GM20431 (cell line): ENCODE measurements around the gene ESRP2.

ENCODE experiments used
- in situ Hi-C: fragments of 300-500 bp; cut with MseI, MboI; formaldehyde crosslinking; loops from one replicate; pipeline ENCODE4 v1.15.0; 2020; ENCODE audit warnings: low sequenced_read_pairs; ENCODE audit not compliant: unreplicated experiment

The ESRP2 gene

GRCh38 chr16:68264128-68265077 is 28.5 kb upstream of the ESRP2 start, which contains the start of gene SLC7A6:
TSS of gene SLC7A6 (plus strand) at chr16:68264526. CDS start at chr16:68274727, 10,201 bp downstream.
- in situ Hi-C loops: no loop called here

- in situ Hi-C loops: no loop called here
These were observed 27.7 kb upstream of the ESRP2 start for GRCh38 chr16:68263559-68264127.

GRCh38 chr16:68259007-68259825 is 23.3 kb upstream of the ESRP2 start:
- in situ Hi-C loops: loop anchor here (10.0 kb wide), 1 partner anchor 66 kb away; no protein-coding TSS in a partner anchor

GRCh38 chr16:68257906-68258800 is 22.2 kb upstream of the ESRP2 start:
- in situ Hi-C loops: loop anchor here (10.0 kb wide), 1 partner anchor 67 kb away; no protein-coding TSS in a partner anchor

- in situ Hi-C loops: loop anchor here (10.0 kb wide), 1 partner anchor 67 kb away; no protein-coding TSS in a partner anchor
These were observed 21.5 kb upstream of the ESRP2 start for GRCh38 chr16:68257251-68257905.

GRCh38 chr16:68255712-68256111 is 19.8 kb upstream of the ESRP2 start:
- in situ Hi-C loops: loop anchor here (10.0 kb wide), 1 partner anchor 69 kb away; no protein-coding TSS in a partner anchor

GRCh38 chr16:68253721-68254120 is 17.8 kb upstream of the ESRP2 start:
- in situ Hi-C loops: loop anchor here (10.0 kb wide), 1 partner anchor 71 kb away; no protein-coding TSS in a partner anchor

GRCh38 chr16:68252383-68252782 is 16.5 kb upstream of the ESRP2 start:
- in situ Hi-C loops: loop anchor here (10.0 kb wide), 1 partner anchor 72 kb away; no protein-coding TSS in a partner anchor

- in situ Hi-C loops: loop anchor here (10.0 kb wide), 1 partner anchor 73 kb away; no protein-coding TSS in a partner anchor
These were observed 15.9 kb upstream of the ESRP2 start for GRCh38 chr16:68251832-68252231.

- in situ Hi-C loops: loop anchor here (10.0 kb wide), 1 partner anchor 74 kb away; no protein-coding TSS in a partner anchor
These were observed 15.0 kb upstream of the ESRP2 start for GRCh38 chr16:68250951-68251350.

- in situ Hi-C loops: no loop called here
These were observed 13.4 kb upstream of the ESRP2 start for GRCh38 chr16:68249371-68249770.

GRCh38 chr16:68247932-68248331 is 12.0 kb upstream of the ESRP2 start:
- in situ Hi-C loops: no loop called here

- in situ Hi-C loops: no loop called here
These were observed 11.5 kb upstream of the ESRP2 start for GRCh38 chr16:68247400-68247799.

GRCh38 chr16:68246666-68247065 is 10.7 kb upstream of the ESRP2 start:
- in situ Hi-C loops: no loop called here

GRCh38 chr16:68246121-68246520 is 10.2 kb upstream of the ESRP2 start:
- in situ Hi-C loops: no loop called here

GRCh38 chr16:68244903-68245853 is 9.3 kb upstream of the ESRP2 start, which contains the start of gene PLA2G15:
TSS of gene PLA2G15 (plus strand) at chr16:68245373. CDS start at chr16:68245427, 54 bp downstream.
- in situ Hi-C loops: no loop called here

- in situ Hi-C loops: no loop called here
These were observed 8.6 kb upstream of the ESRP2 start for GRCh38 chr16:68244481-68244902.
